Measurements from ENCODE around the gene ZCCHC14.

The ZCCHC14 gene

GRCh38 chr16:87540897-87541146, 48.0 kb upstream of the ZCCHC14 start:
- Histone ChIP-seq H3K27me3 (replicated peaks; ENCODE audit: insufficient read depth, low read length) (peaks cover 88% of the 10 kb centered on the region), H3K4me3 (ENCODE audit: low read length) (no peak overlapping the region), H3K36me3 (replicated peaks; ENCODE audit: insufficient read depth, low read length) (no peaks in the 10 kb centered on the region), H3K79me2 (ENCODE audit: low read length) (no peaks in the 10 kb centered on the region), H4K20me1 (ENCODE audit: insufficient read depth, low read length) (no peaks in the 10 kb centered on the region), H3K9me3 (replicated peaks; ENCODE audit: insufficient read depth, low read length) (no peaks in the 10 kb centered on the region), H3K4me1 (ENCODE audit: low read length) (no peaks in the 10 kb centered on the region), H3F3A (ENCODE audit: insufficient read depth, low read length) (no peaks in the 10 kb centered on the region), H3K27ac (ENCODE audit: low read length) (no peak overlapping the region), H3K4me2 (ENCODE audit: low read depth, low read length) (no peak overlapping the region), H3K9ac (ENCODE audit: low read length) (no peak overlapping the region), H2AFZ (ENCODE audit: low read length) (no peak overlapping the region), H3K9me2 (replicated peaks; ENCODE audit: insufficient read depth, low read length) (no peaks in the 10 kb centered on the region)
- DNase-seq = no peak
- TF ChIP-seq CTCF (IDR thresholded peaks at IDR 0.05; ENCODE audit: low read length) (no peak), EZH2 (optimal IDR thresholded peaks at IDR 0.05; ENCODE audit: low read depth, low read length) (no peak)

GRCh38 chr16:87540072-87540896, 47.5 kb upstream of the ZCCHC14 start:
- no peak overlapping the region for H3K4me3 ChIP-seq (ENCODE audit: low read length)
- no peaks in the 10 kb centered on the region for H3K79me2 ChIP-seq (ENCODE audit: low read length)
- no peak overlapping the region for H2AFZ ChIP-seq (ENCODE audit: low read length)
- no peaks in the 10 kb centered on the region for H3K36me3 ChIP-seq (replicated peaks; ENCODE audit: insufficient read depth, low read length)
- H3K27ac ChIP-seq (ENCODE audit: low read length) = no peak overlapping the region
- H3K9ac ChIP-seq (ENCODE audit: low read length) = no peak overlapping the region
- TF ChIP-seq CTCF (IDR thresholded peaks at IDR 0.05; ENCODE audit: low read length) (no peak), EZH2 (optimal IDR thresholded peaks at IDR 0.05; ENCODE audit: low read depth, low read length) (no peak), EZH2phosphoT487 (IDR thresholded peaks at IDR 0.05; ENCODE audit: low read length) (no peak)
- H3K4me1 ChIP-seq (ENCODE audit: low read length) = no peaks in the 10 kb centered on the region
- no peak for DNase-seq
- no peak overlapping the region for H3K4me2 ChIP-seq (ENCODE audit: low read depth, low read length)
- H3K9me2 ChIP-seq (replicated peaks; ENCODE audit: insufficient read depth, low read length) = no peaks in the 10 kb centered on the region
- H4K20me1 ChIP-seq (ENCODE audit: insufficient read depth, low read length) = no peaks in the 10 kb centered on the region
- H3F3A ChIP-seq (ENCODE audit: insufficient read depth, low read length) = no peaks in the 10 kb centered on the region
- H3K27me3 ChIP-seq (replicated peaks; ENCODE audit: insufficient read depth, low read length) = peaks cover 88% of the 10 kb centered on the region
- no peaks in the 10 kb centered on the region for H3K9me3 ChIP-seq (replicated peaks; ENCODE audit: insufficient read depth, low read length)

GRCh38 chr16:87539113-87539512, 46.3 kb upstream of the ZCCHC14 start:
- Histone ChIP-seq H3K36me3 (replicated peaks; ENCODE audit: insufficient read depth, low read length) (no peaks in the 10 kb centered on the region), H3F3A (ENCODE audit: insufficient read depth, low read length) (no peaks in the 10 kb centered on the region), H3K27me3 (replicated peaks; ENCODE audit: insufficient read depth, low read length) (peaks cover 86% of the 10 kb centered on the region), H3K4me3 (ENCODE audit: low read length) (no peak overlapping the region), H4K20me1 (ENCODE audit: insufficient read depth, low read length) (no peaks in the 10 kb centered on the region), H3K79me2 (ENCODE audit: low read length) (no peaks in the 10 kb centered on the region), H3K27ac (ENCODE audit: low read length) (no peak overlapping the region), H3K9me3 (replicated peaks; ENCODE audit: insufficient read depth, low read length) (no peaks in the 10 kb centered on the region), H3K4me2 (ENCODE audit: low read depth, low read length) (no peak overlapping the region), H3K9ac (ENCODE audit: low read length) (no peak overlapping the region), H3K4me1 (ENCODE audit: low read length) (no peaks in the 10 kb centered on the region), H2AFZ (ENCODE audit: low read length) (no peak overlapping the region), H3K9me2 (replicated peaks; ENCODE audit: insufficient read depth, low read length) (no peaks in the 10 kb centered on the region)
- TF ChIP-seq EZH2phosphoT487 (IDR thresholded peaks at IDR 0.05; ENCODE audit: low read length) (no peak), EZH2 (optimal IDR thresholded peaks at IDR 0.05; ENCODE audit: low read depth, low read length) (no peak), CTCF (IDR thresholded peaks at IDR 0.05; ENCODE audit: low read length) (no peak)
- no peak for DNase-seq
